ENCODE data around the gene OFD1. TPM values are rescaled to one million over a fixed set of nuclear protein-coding genes. Genes with fewer than 3 reads are reported as not detected.

Gene OFD1
- total and polyA plus RNA-seq, 2 of the 8 experiments (the other 6 are each of a cell fraction or from before 2014, with no cell fraction given), result 8.0 to 23.4 TPM

- H2BK12ac ChIP-seq (ENCODE audit: low read depth, low read length), result no peak overlapping the region
- H3K18ac ChIP-seq (ENCODE audit: extremely low read depth, low read length), result no peak overlapping the region
- H3K23me2 ChIP-seq (ENCODE audit: low read depth, low read length), result no peaks in the 10 kb centered on the region
- peaks cover 0 to 3% (median 0%) of the 10 kb centered on the region in 4 experiments; a peak in 3 of 7 replicates for H3K4me1 ChIP-seq (replicated peaks in 1 of 4; ENCODE audit: control insufficient read depth in 3 of 4, insufficient read depth in 4 of 4, low read length in 3 of 4)
- H4K20me1 ChIP-seq (replicated peaks in 1 of 2; ENCODE audit: control insufficient read depth in 1 of 2, insufficient read depth in 2 of 2, low read length in 2 of 2), result no peaks in the 10 kb centered on the region
- DNase-seq (ENCODE audit: low read depth in 1 of 2, low spot score in 2 of 2) (no peak), FAIRE-seq (no peak)
- H4K8ac ChIP-seq (ENCODE audit: extremely low read depth, insufficient read depth, low read length), result no peak overlapping the region
- H3K4me2 ChIP-seq (ENCODE audit: insufficient read depth in 1 of 2, low read depth in 2 of 2, low read length in 2 of 2), result peak overlapping the region; percentile 27 to 36
- no peak overlapping the region for H3K56ac ChIP-seq (replicated peaks; ENCODE audit: insufficient read length, low read depth, low read length)
- ChIA-PET POLR2A (ENCODE audit: partially characterized antibody) (interaction anchor here (1.4 kb wide), 1 partner anchor 22 kb away, joined by 4 read pairs; no protein-coding TSS in a partner anchor), CTCF (ENCODE audit: partially characterized antibody) (no interaction called here)
- H3K79me1 ChIP-seq (ENCODE audit: low read depth, low read length), result no peaks in the 10 kb centered on the region
- no peak overlapping the region for H4K5ac ChIP-seq (ENCODE audit: insufficient read length, low read depth, low read length)
- no peak overlapping the region for H2AK5ac ChIP-seq (ENCODE audit: low read depth, low read length)
- no peak overlapping the region for H3K9ac ChIP-seq (replicated peaks in 1 of 4; ENCODE audit: extremely low read depth in 1 of 4, low read depth in 3 of 4, low read length in 3 of 4)
- no peak overlapping the region for H2AFZ ChIP-seq (ENCODE audit: low read length)
- no peak overlapping the region for H2BK20ac ChIP-seq (ENCODE audit: low read length)
- no peaks in the 10 kb centered on the region for H3K9me3 ChIP-seq (ENCODE audit: insufficient read depth in 2 of 2, low read depth in 1 of 2, low read length in 1 of 2)
- WGBS, 2 experiments (ENCODE audit: extremely low coverage in 1 of 2, insufficient coverage in 1 of 2, insufficient read length in 1 of 2, insufficient replicate concordance in 2 of 2, low coverage in 1 of 2, low lambda C conversion rate in 2 of 2, missing lambda C conversion rate in 1 of 2), result 82% methylated on average over 6 of the region's 6 CpGs; no CpG with 5 or more reads in 1 of the 2 experiments
- peaks cover 0 to 29% of the 10 kb centered on the region in 2 experiments; a peak in 2 of 4 replicates for H3K79me2 ChIP-seq (ENCODE audit: control insufficient read depth in 1 of 2, insufficient read depth in 2 of 2, low read length in 2 of 2)
- H3K4me3 ChIP-seq (ENCODE audit: extremely low read depth in 1 of 4, insufficient read depth in 2 of 4, low read depth in 3 of 4, low read length in 4 of 4), result peak overlapping the region in 1 of 4 experiments; percentile 44; a peak in 2 of 8 replicates
- no peak overlapping the region for H4K91ac ChIP-seq (replicated peaks; ENCODE audit: insufficient read length, low read length)
- no peak overlapping the region for H3K14ac ChIP-seq (ENCODE audit: insufficient read length)
- H3K23ac ChIP-seq (ENCODE audit: insufficient read length), result no peak overlapping the region
- no peak overlapping the region for H2BK15ac ChIP-seq (ENCODE audit: low read length)
- H2BK120ac ChIP-seq (replicated peaks; ENCODE audit: low read depth, low read length), result no peak overlapping the region
- H3K27ac ChIP-seq (ENCODE audit: low read depth, low read length), result no peak overlapping the region
- H2BK5ac ChIP-seq (ENCODE audit: low read depth, low read length), result no peak overlapping the region
- no peak overlapping the region for H3K4ac ChIP-seq (replicated peaks; ENCODE audit: insufficient read length, low read depth, low read length)
- H3K27me3 ChIP-seq (replicated peaks in 1 of 4; ENCODE audit: control insufficient read depth in 3 of 4, extremely low read depth in 1 of 4, insufficient read depth in 3 of 4, low read length in 3 of 4), result no peaks in the 10 kb centered on the region
- no peaks in the 10 kb centered on the region for H3K36me3 ChIP-seq (ENCODE audit: control insufficient read depth in 2 of 4, insufficient read depth in 4 of 4, low read length in 3 of 4)
- no peak for TF ChIP-seq ATF3 (IDR thresholded peaks at IDR 0.05; ENCODE audit: insufficient read depth, low read depth, low read length)
- no peak for TF ChIP-seq HDAC2 (IDR thresholded peaks at IDR 0.05; ENCODE audit: borderline replicate concordance in 1 of 2, low read depth in 2 of 2, low read length in 2 of 2)
- no peak for TF ChIP-seq NRF1 (IDR thresholded peaks at IDR 0.05; ENCODE audit: low read depth, low read length)
- TF ChIP-seq CBX5 (IDR thresholded peaks at IDR 0.05; ENCODE audit: low read depth, low read length), result no peak
- no peak for TF ChIP-seq ATF2 (IDR thresholded peaks at IDR 0.05; ENCODE audit: low read length)
- TF ChIP-seq RAD21 (IDR thresholded peaks at IDR 0.05 in 1 of 2, conservative IDR thresholded peaks at IDR 0.05 in 1 of 2; ENCODE audit: low read depth in 2 of 2, low read length in 2 of 2), result no peak
- TF ChIP-seq TAF1 (IDR thresholded peaks at IDR 0.05; ENCODE audit: low read depth, low read length), result no peak
- no peak for TF ChIP-seq FOSL1 (IDR thresholded peaks at IDR 0.05; ENCODE audit: insufficient read depth, low read depth, low read length)
These were observed 81.6 kb downstream of the OFD1 start for GRCh38 chrX:13816176-13816575.

Measured in H1 (cell line).